HG02870 (cell line): ENCODE results near the gene GRIN2C.

Source experiments
- ATAC-seq: cut with Tn5 transposase; IDR thresholded peaks from one replicate; pipeline ENCODE4 v1.9.1; 2021; ENCODE audit warnings: mild to moderate bottlenecking, moderate library complexity; ENCODE audit not compliant: unreplicated experiment

The GRIN2C gene

DNA sequence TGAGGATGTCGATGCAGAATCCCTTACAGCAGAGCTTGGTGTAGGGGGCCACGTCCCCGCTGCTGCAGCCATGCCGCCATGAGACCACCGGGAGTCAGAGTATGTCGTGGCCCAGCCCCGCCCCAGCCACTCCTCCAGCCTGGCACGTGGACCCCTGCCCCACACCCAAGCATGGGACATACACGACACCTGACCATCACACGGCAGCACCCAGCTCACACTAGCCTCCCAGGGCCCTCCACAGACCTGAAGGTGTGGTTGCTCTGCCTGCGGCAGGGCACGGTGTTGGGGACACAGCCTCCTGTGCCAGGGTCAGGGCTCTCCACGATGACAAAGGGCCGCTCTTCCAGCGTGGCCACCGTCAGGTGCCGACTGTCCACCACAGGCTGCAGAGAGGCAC lies 9.4 kb downstream of the GRIN2C start:
- ATAC-seq: no peak

DNA sequence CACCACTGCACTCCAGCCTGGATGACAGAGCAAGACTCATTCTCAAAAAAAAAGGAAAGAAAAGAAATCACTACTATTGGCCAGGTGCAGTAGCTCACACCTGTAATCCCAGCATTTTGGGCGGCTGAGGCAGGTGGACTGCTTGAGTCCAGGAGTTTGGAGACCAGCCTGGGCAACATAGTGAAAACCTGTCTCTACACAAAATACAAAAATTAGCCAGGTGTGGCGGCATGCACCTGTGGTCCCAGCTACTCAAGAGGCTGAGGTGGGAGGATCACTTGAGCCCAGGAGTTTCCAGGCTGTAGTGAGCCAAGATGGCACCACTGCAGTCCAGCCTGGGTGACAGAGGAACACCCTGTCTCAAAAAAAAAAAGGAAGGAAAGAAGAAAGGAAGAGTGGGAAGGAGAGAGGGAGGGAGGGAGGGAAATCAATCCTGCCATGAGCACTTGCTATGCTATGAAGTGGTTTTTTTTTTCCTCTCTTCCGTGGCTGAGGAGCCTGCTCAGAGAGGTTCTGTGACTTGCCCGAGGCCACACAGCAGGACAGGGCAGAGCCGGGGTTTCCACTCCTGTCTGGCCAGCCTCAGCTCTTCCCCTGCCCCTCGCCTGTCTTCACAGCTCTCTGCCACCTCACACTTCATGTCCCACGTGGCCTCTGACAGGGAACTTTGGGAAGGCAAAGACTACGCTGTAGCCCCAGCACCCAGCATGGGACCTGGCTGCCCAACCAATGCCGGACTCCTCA lies 10.9 kb downstream of the GRIN2C start:
- no peak for ATAC-seq

DNA sequence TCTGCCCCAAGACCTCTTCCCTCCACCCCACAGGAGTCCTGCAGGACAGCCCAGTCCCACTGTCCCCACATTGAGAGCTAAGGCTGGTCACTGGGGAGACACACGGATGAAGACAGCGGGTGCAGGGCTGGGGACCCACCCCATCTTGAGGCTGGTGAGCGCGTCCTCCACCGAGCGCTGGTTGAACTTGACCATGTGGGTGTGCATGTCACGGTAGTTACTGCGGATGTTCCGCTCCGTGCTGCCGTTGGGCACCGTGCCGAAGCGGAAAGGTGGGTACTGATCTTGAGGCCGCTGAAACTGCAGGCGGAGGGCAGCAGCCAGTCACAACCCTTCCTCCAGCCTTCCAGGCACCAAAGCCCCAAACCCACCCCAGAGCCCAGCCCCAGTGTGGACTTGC lies 13.1 kb downstream of the GRIN2C start:
- no peak for ATAC-seq

DNA sequence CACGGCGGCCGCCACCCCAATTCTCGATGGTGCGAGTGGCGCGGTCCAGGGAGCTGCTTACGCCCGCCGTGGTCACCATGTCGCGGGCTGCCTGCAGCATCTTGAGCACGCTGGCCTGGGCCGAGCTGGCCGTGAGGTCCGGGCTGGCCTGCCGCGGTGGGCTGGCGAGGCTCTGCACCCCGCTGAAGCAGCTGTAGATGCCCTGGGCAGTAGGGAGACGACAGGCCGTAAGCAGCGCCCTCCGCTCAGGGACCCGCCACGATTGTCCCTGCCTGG lies 16.4 kb downstream of the GRIN2C start:
- ATAC-seq: no peak

DNA sequence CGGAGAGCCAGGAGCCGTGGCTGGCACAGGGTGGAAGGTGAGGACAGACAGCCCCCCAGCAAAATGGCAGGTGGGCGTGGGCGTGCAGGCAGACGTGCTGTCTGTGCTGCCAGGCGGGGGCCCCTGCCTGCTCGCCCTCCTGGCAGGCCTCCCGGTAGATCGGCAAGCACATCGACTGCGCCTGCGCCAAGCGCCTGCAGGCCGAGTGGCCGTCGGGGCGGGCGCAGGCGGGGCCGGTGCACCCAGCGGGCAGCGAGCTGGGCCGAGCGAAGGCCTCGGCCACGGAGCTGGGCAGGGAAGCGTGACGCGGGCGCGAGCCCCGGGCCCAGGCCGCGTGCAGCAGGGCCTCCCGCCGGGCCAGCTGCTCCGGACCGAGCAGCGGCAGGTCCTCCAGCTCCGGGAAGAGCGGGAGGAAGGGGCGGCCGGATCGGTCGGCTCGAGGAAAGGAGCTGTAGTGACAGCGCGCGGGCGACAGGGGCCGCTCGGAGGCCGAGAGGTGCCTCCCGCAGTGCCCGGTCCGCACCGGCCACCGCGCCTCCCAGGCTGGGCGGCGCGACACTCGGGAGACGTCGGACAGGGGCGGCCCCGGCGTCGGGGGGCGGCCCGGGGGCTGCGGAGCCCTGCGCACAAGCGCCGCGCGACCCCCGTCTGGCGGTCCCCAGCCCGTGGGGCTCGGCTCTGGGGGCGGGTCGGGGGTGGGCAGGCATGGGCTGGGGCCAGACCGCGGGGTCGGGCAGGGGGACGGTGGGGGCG lies 16.9 kb downstream of the GRIN2C start:
- no peak for ATAC-seq

DNA sequence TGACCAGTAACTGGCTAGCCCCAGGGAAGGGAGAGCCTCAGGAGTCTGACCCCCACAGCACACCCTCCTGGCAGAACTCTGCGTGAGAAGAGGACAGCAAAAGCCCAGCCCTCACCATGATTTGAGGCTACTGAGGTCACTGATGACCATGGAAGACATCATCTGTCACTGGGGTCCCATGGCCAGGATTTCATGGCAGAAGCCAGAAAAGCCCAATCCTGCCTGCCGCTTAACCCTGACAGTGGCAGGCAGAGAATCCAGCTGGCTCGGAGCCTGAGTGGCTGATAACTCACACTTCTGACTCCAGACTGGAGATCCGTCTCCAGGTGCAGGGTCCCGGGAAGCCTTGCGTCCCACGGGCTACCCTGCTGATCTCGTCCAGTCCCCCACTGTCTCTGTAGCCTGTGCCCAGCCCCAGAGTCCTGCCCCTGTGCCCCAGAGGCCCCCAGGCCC lies 17.5 kb downstream of the GRIN2C start:
- ATAC-seq: no peak

DNA sequence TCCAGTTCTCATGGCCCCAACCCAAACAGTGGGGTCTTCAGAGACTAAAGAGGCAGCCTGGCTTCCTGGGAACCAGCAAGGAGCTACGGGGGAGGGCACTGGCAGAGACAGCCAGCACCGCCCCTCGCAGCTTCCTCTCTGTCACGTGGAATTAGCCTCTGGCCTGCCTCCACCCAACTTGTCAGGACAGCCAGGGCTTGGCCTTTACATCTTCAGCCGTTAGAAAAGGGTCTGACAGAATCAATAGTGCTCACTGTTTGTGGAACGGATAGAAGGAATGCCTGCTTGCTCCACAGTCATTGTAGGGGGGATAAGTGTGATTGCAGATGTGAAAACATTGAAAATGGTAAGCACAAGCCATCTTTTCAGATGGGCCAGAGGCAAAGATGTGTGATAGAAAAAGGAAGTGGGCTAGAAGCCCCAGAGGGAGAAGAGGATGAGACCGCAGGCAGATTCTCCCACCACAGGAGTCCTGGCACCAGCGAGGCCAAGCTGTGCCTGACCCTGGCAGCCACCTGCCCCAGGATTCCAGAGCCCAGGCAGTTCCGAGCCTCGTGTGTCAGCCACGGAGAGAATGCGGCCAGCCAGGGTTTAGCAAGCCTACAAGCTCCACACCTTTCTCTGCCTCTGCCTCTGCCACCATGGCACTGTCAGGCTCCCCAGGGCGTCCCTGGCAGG lies 18.6 kb downstream of the GRIN2C start:
- no peak for ATAC-seq

DNA sequence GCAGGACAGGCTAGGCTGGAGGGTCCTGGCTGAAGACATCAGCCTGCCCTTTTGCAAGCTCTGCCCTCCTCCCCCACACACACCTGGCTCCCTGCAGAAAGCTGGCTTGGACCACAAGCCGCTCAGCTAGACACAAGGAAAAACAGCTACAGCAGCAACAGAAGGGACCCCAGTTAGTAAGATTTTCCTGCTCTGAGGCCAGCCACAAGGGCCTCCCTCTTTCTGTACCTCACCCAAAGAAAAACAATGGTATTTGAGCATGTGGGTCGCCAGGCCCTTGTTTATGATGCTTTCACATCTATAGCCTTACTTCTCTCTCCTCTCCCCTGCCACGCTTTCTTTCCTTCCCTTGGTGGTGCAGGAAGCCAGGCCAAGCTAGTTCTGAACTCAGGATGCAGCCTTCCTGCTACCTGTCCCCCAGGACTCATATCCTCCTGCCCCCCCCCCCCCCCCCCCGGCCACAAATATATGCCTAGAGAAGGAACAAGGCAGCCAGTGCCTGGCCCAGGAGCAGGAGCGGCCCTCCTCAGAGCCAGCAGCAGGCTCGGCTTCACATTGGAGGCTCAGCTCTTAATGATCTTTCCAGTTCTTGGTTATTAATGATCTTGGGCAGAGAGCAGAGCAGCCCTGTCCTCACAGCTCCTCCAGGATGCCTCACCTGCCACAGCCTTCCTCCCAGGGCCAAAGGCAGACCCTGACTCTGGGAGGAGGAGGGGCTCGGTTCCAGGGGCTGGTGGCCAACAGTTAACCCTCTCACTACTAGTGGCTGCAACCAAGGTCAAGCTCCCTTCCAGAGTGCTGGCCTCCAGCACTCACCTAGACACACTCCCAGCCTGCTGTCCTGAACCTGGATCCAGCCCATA lies 19.5 kb downstream of the GRIN2C start:
- no peak for ATAC-seq

DNA sequence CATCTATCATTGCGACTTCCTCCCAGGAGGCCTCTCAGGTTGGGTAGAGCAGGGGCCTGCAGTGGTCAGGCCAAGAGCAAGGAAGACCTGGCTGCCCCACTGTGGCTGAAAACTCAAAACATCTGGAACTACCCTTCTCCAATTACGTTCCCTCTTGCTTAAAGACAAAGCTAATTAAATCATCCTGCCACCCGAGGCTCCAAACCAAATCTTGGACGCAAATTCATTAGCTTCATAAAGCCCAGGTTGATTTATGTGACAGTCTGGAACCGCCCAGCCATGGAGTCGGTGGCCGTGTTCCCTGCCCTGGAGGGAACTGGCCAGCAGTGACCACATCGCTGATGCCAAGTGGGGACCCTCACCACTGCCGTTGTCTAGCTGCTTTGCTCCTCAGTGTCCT lies 21.4 kb downstream of the GRIN2C start:
- ATAC-seq: no peak

DNA sequence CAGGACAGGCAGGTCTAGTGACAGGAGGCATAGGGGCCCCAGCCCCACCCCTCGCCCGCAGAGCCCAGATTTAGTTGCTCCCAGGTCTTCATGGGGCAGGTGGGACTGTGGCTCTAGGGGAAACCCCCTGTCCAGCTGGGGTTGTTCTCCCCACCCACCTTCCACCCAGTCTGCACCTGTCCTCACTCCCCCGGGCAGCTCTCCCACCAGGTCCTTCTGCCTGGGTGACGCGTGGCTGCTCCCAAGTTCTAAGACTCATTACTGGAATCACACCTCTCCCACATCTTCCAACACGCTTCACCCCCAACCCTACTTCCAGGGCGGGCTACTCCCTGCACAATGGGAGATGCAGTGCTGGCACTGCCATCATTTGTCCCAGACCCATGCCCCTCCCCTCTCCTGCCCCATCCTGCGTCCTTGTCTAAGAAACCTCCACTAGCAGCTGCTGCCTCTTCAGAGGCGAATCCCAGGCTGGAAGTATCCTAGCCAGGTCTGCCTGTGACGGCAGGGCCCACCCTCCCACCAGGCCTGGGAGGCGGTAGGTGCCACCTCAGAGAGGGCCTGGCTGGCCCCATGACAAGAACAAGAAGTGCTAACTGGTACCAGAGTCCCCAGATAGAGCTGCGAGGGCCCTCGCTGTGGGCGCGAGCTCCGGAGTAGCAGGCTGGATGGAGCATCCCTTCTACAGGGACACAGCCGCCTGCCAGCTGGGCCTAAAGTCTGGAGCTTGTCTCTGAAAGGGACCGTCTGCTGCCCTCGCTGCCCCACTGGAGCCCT lies 22.8 kb downstream of the GRIN2C start:
- no peak for ATAC-seq

DNA sequence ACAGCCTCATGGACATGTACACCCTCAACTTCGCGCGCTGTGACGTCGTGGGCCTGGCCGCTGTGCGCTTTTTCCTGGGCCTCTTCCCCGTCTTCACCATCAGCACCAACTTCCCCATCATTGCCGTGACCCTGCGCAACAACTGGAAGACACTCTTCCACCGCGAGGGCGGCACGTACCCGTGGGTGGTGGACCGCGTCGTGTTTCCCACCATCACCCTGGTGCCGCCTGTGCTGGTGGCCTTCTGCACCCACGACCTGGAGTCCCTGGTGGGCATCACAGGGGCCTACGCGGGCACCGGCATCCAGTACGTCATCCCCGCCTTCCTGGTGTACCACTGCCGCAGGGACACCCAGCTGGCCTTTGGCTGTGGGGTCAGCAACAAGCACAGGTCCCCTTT lies 23.5 kb downstream of the GRIN2C start:
- ATAC-seq: no peak

DNA sequence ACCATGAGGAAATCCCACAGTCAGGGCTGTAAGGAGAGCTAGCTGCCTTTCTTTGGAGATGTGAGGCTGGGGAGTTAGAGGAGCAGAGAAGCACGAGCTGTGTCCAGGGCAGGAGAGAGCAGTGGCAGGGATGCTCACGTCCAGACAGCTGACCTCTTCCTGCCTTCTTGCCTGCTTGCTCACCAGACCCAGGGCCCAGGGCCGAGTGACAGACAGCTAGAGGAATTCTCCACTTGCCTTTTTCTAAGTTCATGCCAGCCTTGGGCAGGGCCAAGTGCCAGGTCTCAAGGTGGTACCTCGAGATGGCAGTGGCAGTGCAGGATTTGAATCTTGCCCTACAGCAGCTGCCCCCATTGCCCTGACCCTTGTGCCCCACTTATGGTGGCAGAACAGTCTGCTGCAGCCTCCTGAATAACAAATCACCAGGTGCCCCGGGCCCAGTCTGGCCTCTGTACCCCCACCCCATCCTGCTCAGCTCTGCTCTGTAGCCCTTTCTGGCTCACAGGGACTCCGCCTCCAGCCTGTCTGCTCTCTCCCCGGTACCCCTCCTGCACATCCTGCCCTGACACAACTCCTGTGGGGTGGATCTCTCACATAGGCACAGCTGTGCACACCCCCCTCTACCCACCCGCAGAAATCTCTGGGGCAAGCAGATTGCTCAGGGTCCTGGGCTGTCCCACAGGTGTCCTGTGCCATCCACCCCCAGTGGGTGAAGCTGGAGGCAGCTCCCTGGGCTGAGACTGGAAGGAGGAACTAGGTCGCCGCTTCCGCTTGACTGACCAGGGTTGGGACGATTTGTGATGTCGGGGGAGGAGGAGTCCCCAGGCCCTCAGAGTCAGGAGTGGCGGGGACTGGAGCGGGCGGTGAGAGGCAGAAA lies 25.9 kb downstream of the GRIN2C start:
- ATAC-seq: no peak

DNA sequence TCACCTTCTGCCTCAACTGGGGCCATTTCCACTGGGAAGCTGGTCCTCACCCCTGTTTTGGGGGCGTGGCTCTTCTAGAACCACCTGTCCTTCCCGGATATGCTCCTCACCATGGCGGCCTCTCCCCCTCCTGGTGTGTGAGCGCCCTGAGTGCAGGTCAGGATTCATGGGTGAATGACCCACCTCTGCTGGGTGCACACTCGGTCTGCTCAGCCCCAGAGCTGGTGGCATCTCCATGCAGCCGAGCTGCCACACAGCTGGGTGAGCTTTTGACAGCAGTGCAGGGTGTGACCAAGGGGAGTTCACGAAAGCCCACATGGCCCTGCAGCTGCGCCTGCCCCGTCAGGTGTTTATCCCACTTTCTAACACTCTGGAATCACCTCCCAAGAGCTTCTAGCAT lies 27.3 kb downstream of the GRIN2C start:
- no peak for ATAC-seq

DNA sequence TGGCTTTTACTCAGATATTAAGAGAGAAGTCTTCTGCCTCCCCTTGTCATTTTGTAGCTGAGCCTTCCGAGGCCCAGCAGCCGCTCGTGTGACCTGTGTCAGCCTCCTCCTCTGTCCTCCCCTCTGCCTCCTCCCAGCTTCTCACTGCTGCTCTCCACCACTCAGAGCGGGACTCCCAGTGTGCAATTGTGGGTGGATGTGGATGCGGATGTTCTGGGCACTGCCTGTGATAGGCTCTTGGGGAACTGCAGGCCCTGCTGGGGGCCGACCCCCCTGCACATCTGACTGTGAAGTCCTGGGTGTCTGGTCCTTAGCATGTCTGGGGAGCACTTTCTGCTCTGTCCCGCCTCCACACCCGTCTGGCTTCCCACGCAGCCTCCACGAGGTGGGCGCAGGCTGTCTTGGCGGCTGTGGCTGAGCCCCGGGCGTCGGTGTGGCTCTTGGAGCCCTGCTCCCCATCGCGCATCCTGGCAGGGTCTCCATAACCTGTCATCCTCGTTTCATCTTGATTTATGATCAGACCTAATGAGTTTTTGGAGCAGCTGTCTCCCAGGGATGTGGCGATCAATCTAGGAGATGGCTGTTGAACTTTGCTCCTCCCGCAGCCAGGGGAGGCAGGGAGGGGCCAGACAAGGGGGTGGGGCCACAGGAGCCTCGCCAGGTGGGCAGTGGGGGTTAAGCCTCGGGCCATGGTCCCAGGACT lies 28.1 kb downstream of the GRIN2C start:
- no peak for ATAC-seq

DNA sequence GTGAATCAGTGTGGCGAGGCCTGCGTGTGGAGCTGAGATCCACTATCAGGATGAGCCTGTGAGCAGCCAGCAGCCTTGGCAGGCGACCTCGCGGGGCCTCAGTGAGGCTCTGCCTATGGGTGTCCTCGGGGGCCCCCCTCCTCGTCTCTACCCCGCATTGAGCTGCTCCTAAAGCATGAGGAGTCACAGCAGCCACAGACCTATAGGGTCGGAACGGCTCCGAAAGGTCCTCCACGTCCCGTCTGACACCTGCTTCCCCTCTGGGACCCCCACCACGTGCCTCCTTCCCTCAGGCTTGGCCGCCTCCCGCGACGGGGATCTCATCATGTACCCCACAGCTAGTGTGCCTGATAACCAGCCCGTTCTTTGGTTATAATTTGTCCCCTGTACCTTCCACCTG lies 28.8 kb downstream of the GRIN2C start:
- no peak for ATAC-seq

DNA sequence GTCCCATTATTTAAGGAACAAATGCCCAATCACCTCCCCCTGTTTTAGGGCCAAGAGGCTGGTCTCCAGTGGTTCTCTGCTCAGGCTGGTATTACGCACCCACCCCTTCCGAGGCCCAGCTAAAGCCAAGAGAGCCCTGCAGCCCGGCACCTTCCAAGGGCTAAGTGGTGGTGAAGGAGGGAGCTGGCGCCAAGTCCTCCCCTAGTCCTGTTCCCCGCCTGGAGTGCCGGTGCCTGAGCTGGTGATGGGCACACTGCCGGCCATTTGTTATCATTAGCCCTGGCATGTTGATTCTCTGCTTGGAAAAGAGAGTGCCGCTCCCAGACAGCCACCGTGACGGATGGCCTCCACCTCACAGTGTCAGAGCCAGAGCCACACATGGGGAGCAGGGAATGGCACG lies 31.9 kb downstream of the GRIN2C start:
- no peak for ATAC-seq

DNA sequence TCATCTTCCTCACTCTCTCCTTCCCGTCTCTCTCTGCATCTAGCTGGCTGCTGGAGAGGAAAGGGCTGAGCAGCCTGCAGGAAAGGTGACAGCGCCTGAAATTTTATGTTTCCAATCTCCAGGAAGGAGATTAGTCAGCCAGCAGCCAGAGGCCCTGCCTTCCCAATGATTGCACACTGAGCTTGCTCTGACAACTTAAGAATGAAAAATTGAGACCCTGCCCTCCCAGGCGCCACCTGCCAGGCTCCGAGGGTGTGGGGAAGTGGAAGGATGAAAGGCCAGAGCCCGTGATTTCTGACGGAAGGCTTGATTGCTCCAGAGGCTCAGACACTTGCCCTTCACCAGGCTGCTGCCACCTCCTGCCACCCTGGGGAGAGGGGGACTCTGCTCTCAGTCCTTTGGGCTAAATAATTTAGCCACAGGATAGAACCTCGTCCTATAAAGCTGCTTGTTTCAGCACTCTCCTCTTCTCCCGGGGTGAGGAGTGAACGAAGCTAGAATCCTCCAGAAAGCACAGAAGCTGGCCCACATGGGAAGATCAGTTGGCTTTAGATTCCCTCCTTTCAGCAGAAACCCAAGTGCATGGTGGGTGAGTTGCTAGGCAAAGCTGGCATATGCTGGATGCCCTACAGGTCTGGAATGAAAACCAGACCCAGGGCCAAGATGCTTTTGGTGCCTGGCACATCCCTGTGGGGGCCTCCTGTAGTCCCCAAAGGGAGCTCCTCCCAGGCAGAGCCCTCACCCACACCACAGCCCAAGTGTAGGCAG lies 33.5 kb downstream of the GRIN2C start:
- ATAC-seq: no peak

DNA sequence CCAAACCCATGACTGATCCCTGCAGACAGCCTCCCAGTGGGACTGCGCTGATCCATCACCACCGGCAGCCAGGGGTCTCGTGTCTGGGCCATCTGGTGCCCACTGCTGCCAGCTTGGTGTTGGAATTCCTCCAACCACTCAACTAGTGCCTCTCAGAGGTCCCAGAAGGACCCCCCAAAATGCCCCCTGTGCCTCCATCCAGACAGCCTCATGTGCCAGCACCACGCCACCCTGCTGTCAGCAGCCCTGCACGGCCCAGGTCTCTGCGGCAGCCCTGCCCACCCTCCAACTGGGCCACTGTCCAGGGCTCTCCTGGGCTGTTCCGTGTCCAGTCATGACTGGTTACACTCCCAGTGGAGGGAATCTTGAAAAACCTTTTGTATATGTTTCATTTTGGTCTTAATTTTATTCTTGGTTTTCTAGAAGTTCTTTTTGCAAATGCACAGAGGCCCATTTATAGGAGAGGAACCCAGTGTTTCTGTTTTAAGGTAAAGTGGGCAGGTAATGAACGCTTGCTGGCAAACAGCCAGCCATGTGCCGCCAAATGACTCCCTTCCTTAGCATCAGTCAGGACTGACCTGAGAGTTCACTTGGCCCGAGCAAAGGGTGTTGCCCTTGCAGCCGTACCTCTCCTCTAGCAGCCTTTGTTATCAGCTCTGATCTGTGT lies 34.6 kb downstream of the GRIN2C start:
- no peak for ATAC-seq
